IMR-90 (cell line): Measurements from ENCODE around the gene CDC42BPG. TPM values are rescaled to one million over a fixed set of nuclear protein-coding genes. Genes with fewer than 3 reads are reported as not detected.

Source experiments
- ATAC-seq: fragments of 200-7000 bp; cut with Tn5 transposase; 2 replicates; pipeline ENCODE4 v1.9.1; 2020; ENCODE audit warnings: low read depth, mild to moderate bottlenecking, moderate library complexity
- BruUV-seq: library from RNA; stranded (reverse); fragments of 400-500 nt; replicated peaks from 2 replicates; lab custom pipeline; 2021; lab: Mats Ljungman, UMichigan
- CTCF ChIA-PET: fragments of 300-600 bp; formaldehyde crosslinking; extraction: SDS; loops from one replicate; lab custom pipeline; 2021; ENCODE audit warnings: antibody characterized with exemption; lab: Yijun Ruan, JAX
- POLR2A ChIA-PET: fragments of 300-600 bp; sonication (Branson Sonifier 250); formaldehyde crosslinking; loops from one replicate; lab custom pipeline; 2022; ENCODE audit warnings: antibody characterized with exemption; ENCODE audit not compliant: unreplicated experiment; lab: Charles Lee
- DNase-seq: peaks from one replicate; pipeline ENCODE4 v3.0.0; 2013
- H2AFZ ChIP-seq: replicated peaks from 2 replicates; pipeline ENCODE3; 2013; ENCODE audit warnings: low read length, mild to moderate bottlenecking; ENCODE audit not compliant: poor library complexity
- H2AK5ac ChIP-seq: 2 replicates; pipeline ENCODE4 v1.6.1; 2013; ENCODE audit warnings: low read depth, low read length, inconsistent platforms
- H2AK9ac ChIP-seq: replicated peaks from 2 replicates; pipeline ENCODE3; 2013; ENCODE audit warnings: mild to moderate bottlenecking, low read depth, low read length, moderate library complexity; ENCODE audit not compliant: poor library complexity
- H2BK120ac ChIP-seq: 2 replicates; pipeline ENCODE4 v1.6.1; 2013; ENCODE audit warnings: low read depth, low read length, inconsistent platforms
- H2BK15ac ChIP-seq: 3 replicates; pipeline ENCODE4 v1.6.1; 2013; ENCODE audit warnings: low read depth, low read length, inconsistent platforms
- H2BK20ac ChIP-seq: 2 replicates; pipeline ENCODE4 v1.6.1; 2013; ENCODE audit warnings: low read depth, mild to moderate bottlenecking, inconsistent platforms, low read length, moderate library complexity
- H2BK5ac ChIP-seq: 2 replicates; pipeline ENCODE4 v1.6.1; 2013; ENCODE audit warnings: mild to moderate bottlenecking, low read depth, low read length, inconsistent platforms; ENCODE audit not compliant: poor library complexity, severe bottlenecking
- H3K14ac ChIP-seq: replicated peaks from 2 replicates; pipeline ENCODE4 v1.6.1; 2013; ENCODE audit warnings: low read depth, low read length, inconsistent platforms
- H3K18ac ChIP-seq: 2 replicates; pipeline ENCODE4 v1.6.1; 2013; ENCODE audit warnings: low read depth, low read length, control low read depth
- H3K23ac ChIP-seq: 2 replicates; pipeline ENCODE4 v1.6.1; 2013; ENCODE audit warnings: low read depth, low read length, inconsistent platforms
- H3K27ac ChIP-seq: 2 replicates; pipeline ENCODE4 v1.5.1; 2013; ENCODE audit warnings: mild to moderate bottlenecking, control low read depth, low read length; ENCODE audit not compliant: insufficient read depth
- H3K27me3 ChIP-seq: 2 replicates; pipeline ENCODE4 v1.6.1; 2013; ENCODE audit warnings: low read length; ENCODE audit not compliant: control insufficient read depth, insufficient read depth
- H3K36me3 ChIP-seq: 2 replicates; pipeline ENCODE4 v1.6.1; 2013; ENCODE audit warnings: low read length, mixed read lengths; ENCODE audit not compliant: control insufficient read depth, insufficient read depth
- H3K4ac ChIP-seq: 2 replicates; pipeline ENCODE4 v1.6.1; 2013; ENCODE audit warnings: low read depth, low read length, inconsistent platforms
- H3K4me1 ChIP-seq: 2 replicates; pipeline ENCODE4 v1.6.1; 2013; ENCODE audit warnings: low read length, mixed read lengths; ENCODE audit not compliant: control insufficient read depth, insufficient read depth
- H3K4me2 ChIP-seq: 2 replicates; pipeline ENCODE4 v1.6.1; 2013; ENCODE audit warnings: low read depth, mild to moderate bottlenecking, control low read depth, low read length, moderate library complexity
- H3K4me3 ChIP-seq: 2 replicates; pipeline ENCODE4 v1.5.1; 2013; ENCODE audit warnings: low read depth, mild to moderate bottlenecking, control low read depth, low read length, moderate library complexity; ENCODE audit not compliant: insufficient read depth
- H3K56ac ChIP-seq: 2 replicates; pipeline ENCODE4 v1.6.1; 2013; ENCODE audit warnings: low read length, inconsistent platforms; ENCODE audit not compliant: insufficient read depth; ENCODE audit errors: extremely low read depth
- H3K79me1 ChIP-seq, 2 experiments: 2 replicates each; pipeline ENCODE4 v1.6.1; 2013; ENCODE audit warnings: low read length in 2 of 2, inconsistent platforms in 1 of 2, low read depth in 1 of 2
- H3K9ac ChIP-seq: 2 replicates; pipeline ENCODE4 v1.6.1; 2013; ENCODE audit warnings: low read depth, low read length, control low read depth
- H3K9me1 ChIP-seq: 2 replicates; pipeline ENCODE4 v1.6.1; 2013; ENCODE audit warnings: low read length, inconsistent platforms; ENCODE audit not compliant: insufficient read depth
- H3K9me3 ChIP-seq: 2 replicates; pipeline ENCODE4 v1.6.1; 2013; ENCODE audit warnings: low read length; ENCODE audit not compliant: control insufficient read depth, insufficient read depth
- H4K20me1 ChIP-seq: 2 replicates; pipeline ENCODE4 v1.6.1; 2013; ENCODE audit warnings: low read length, inconsistent platforms; ENCODE audit not compliant: insufficient read depth
- H4K5ac ChIP-seq: 2 replicates; pipeline ENCODE4 v1.6.1; 2013; ENCODE audit warnings: mild to moderate bottlenecking, low read depth, low read length, control low read depth
- H4K8ac ChIP-seq, 2 experiments: 2 replicates each; pipeline ENCODE4 v1.6.1; 2013; ENCODE audit warnings: low read depth in 2 of 2, low read length in 2 of 2, control low read depth in 1 of 2, inconsistent platforms in 1 of 2
- H4K91ac ChIP-seq: 2 replicates; pipeline ENCODE4 v1.6.1; 2013; ENCODE audit warnings: low read depth, low read length, inconsistent platforms; ENCODE audit not compliant: insufficient read depth
- CEBPB ChIP-seq: IDR thresholded peaks from 2 replicates; pipeline ENCODE4 v1.6.1; 2012; ENCODE audit warnings: low read depth, low read length, improper control_type of control experiment
- CHD1 ChIP-seq: IDR thresholded peaks from 2 replicates; pipeline ENCODE4 v1.6.1; 2012; ENCODE audit warnings: low read depth, low read length, improper control_type of control experiment
- MAZ ChIP-seq: IDR thresholded peaks from 2 replicates; pipeline ENCODE4 v1.6.1; 2012; ENCODE audit warnings: low read depth, mild to moderate bottlenecking, low read length, improper control_type of control experiment, moderate library complexity, borderline replicate concordance
- MXI1 ChIP-seq: IDR thresholded peaks from 2 replicates; pipeline ENCODE4 v1.6.1; 2012; ENCODE audit warnings: low read depth, mild to moderate bottlenecking, low read length, moderate library complexity, borderline replicate concordance
- NFE2L2 ChIP-seq: fragments of 150-350 bp; IDR thresholded peaks from 2 replicates; pipeline ENCODE4 v1.6.1; 2016; ENCODE audit warnings: low read depth, mild to moderate bottlenecking, low read length
- POLR2A ChIP-seq: IDR thresholded peaks from 2 replicates; pipeline ENCODE4 v1.6.1; 2012; ENCODE audit warnings: mild to moderate bottlenecking, low read depth, low read length
- RCOR1 ChIP-seq: IDR thresholded peaks from 2 replicates; pipeline ENCODE4 v1.6.1; 2012; ENCODE audit warnings: mild to moderate bottlenecking, low read length, improper control_type of control experiment; ENCODE audit not compliant: insufficient replicate concordance
- RFX5 ChIP-seq: IDR thresholded peaks from 2 replicates; pipeline ENCODE4 v1.8.0; 2012; ENCODE audit warnings: low read depth, mild to moderate bottlenecking, low read length, moderate library complexity
- SMC3 ChIP-seq: fragments of 150-350 bp; IDR thresholded peaks from 2 replicates; pipeline ENCODE4 v1.6.1; 2016; ENCODE audit warnings: low read depth, mild to moderate bottlenecking, antibody characterized with exemption, low read length, moderate library complexity
- USF2 ChIP-seq: fragments of 150-350 bp; IDR thresholded peaks from 2 replicates; pipeline ENCODE4 v1.6.1; 2017; ENCODE audit warnings: mild to moderate bottlenecking, antibody characterized with exemption, low read length, low read depth
- whole genome bisulfite sequencing, 2 experiments: methylation state at CpG; one replicate each; pipeline versions ENCODE4 v1.1.5 to v1.1.7; 2013; ENCODE audit warnings: missing lambda C conversion rate in 2 of 2; ENCODE audit not compliant: insufficient read length in 1 of 2; ENCODE audit errors: extremely low coverage in 2 of 2; 5-methylcytosine and 5-hydroxymethylcytosine counted together
- dilution Hi-C: fragments of 300-500 bp; cut with HindIII; formaldehyde crosslinking; loops from one replicate; pipeline ENCODE4 v1.14.3; 2018; ENCODE audit warnings: low sequenced_read_pairs; ENCODE audit not compliant: unreplicated experiment
- in situ Hi-C: fragments of 300-500 bp; cut with MboI; formaldehyde crosslinking; loops from 3 replicates; pipeline ENCODE4 v1.14.3; 2019; ENCODE audit warnings: low sequenced_read_pairs, inconsistent platforms, mixed read lengths
- intact Hi-C: fragments of 100-400 bp; cut with micrococcal nuclease; formaldehyde crosslinking; loops from 2 replicates; pipeline ENCODE4 v1.10.0; 2022
- polyA plus RNA-seq, 3 experiments: library from polyadenylated mRNA; depleted of rRNA; stranded (reverse); fragments of >200 nt; gene quantifications; 2 replicates each; pipeline ENCODE4 v1.2.3, GENCODE V29; 2012; ENCODE audit warnings: low replicate concordance in 1 of 3
- total RNA-seq: library from RNA; depleted of rRNA; stranded (reverse); fragments of >200 nt; gene quantifications from 2 replicates; pipeline ENCODE4 v1.2.3, GENCODE V29; 2012

CDC42BPG gene
- total and polyA plus RNA-seq, 2 of the 4 experiments (the other 2 are of a cell fraction), result under 0.01 to 0.12 TPM

- no peak for TF ChIP-seq MAZ
- no peak for TF ChIP-seq CHD1
- TF ChIP-seq RCOR1, result no peak
- no peak for TF ChIP-seq SMC3
Observed at GRCh38 chr11:64885367-64886286, 41.2 kb upstream of the CDC42BPG start (continued).

- no peak overlapping the region for H3K14ac ChIP-seq
- H2AK5ac ChIP-seq, result no peak overlapping the region
- BruUV-seq, result no TSS peak
- H3K36me3 ChIP-seq, result no peaks in the 10 kb centered on the region
- dilution Hi-C loops (no loop called here), in situ Hi-C loops (no loop called here), intact Hi-C loops (no loop called here)
- H3K56ac ChIP-seq, result no peak overlapping the region
- no peak overlapping the region for H2AFZ ChIP-seq
- peaks cover 12% of the 10 kb centered on the region for H3K9me1 ChIP-seq
- H3K23ac ChIP-seq, result no peak overlapping the region
- no peak overlapping the region for H3K4me3 ChIP-seq
- peaks cover 3% of the 10 kb centered on the region; the same call in 1 of the 2 replicates for H4K20me1 ChIP-seq
- no peak overlapping the region for H2BK15ac ChIP-seq
- H4K5ac ChIP-seq, result no peak overlapping the region
- no peaks in the 10 kb centered on the region for H3K9me3 ChIP-seq
- DNase-seq, result no peak
- no peak overlapping the region for H3K4me2 ChIP-seq
- no peak overlapping the region for H2BK20ac ChIP-seq
- H3K18ac ChIP-seq, result no peak overlapping the region
- peaks cover 6 to 12% of the 10 kb centered on the region in 2 experiments; a peak in 3 of 4 replicates for H3K79me1 ChIP-seq
- CTCF ChIA-PET, result no interaction called here
- H3K27me3 ChIP-seq, result no peaks in the 10 kb centered on the region
- H2BK5ac ChIP-seq, result no peak overlapping the region
- H3K9ac ChIP-seq, result no peak overlapping the region
- WGBS, 2 experiments, result 100% methylated on average over 2 of the region's 8 CpGs; no CpG with 5 or more reads in 1 of the 2 experiments
- H3K4me1 ChIP-seq, result peaks cover 12% of the 10 kb centered on the region
- no peak overlapping the region for H3K27ac ChIP-seq
- H2AK9ac ChIP-seq, result no peak overlapping the region
- POLR2A ChIA-PET, result no interaction called here
- H2BK120ac ChIP-seq, result no peak overlapping the region
- no peak overlapping the region for H4K91ac ChIP-seq
- no peak overlapping the region for H4K8ac ChIP-seq
- H3K4ac ChIP-seq, result no peak overlapping the region
- no peak for ATAC-seq
- no peak for TF ChIP-seq MAZ
- no peak for TF ChIP-seq RFX5
- TF ChIP-seq USF2, result no peak
- TF ChIP-seq NFE2L2, result no peak
- TF ChIP-seq POLR2A, result no peak
- TF ChIP-seq CEBPB, result no peak
- no peak for TF ChIP-seq MXI1
Observed at GRCh38 chr11:64884019-64884418, 39.6 kb upstream of the CDC42BPG start.
